AG09319 (cell line): Measurements from ENCODE around the gene LYPD6.

Experiments used
- DNase-seq: peaks from one replicate; pipeline ENCODE4 v3.0.0-alpha.2; 2010; ENCODE audit warnings: low read depth; ENCODE audit errors: extremely low read depth
- CTCF ChIP-seq: IDR thresholded peaks from 2 replicates; pipeline ENCODE4 v1.5.1; 2011; ENCODE audit warnings: low read depth, mild to moderate bottlenecking, inconsistent platforms, low read length, moderate library complexity

LYPD6 gene

GRCh38 chr2:149438330-149438960, 108.1 kb downstream of the LYPD6 start:
- no peak for DNase-seq
- TF ChIP-seq CTCF, result no peak

- TF ChIP-seq CTCF, result no peak
- DNase-seq, result no peak
Observed at GRCh38 chr2:149441255-149441654, 110.9 kb downstream of the LYPD6 start.

GRCh38 chr2:149442346-149442745, 112.0 kb downstream of the LYPD6 start:
- DNase-seq, result no peak
- TF ChIP-seq CTCF, result no peak

GRCh38 chr2:149443150-149443549, 112.8 kb downstream of the LYPD6 start:
- no peak for DNase-seq
- TF ChIP-seq CTCF, result no peak

GRCh38 chr2:149446748-149447147, 116.4 kb downstream of the LYPD6 start:
- no peak for DNase-seq
- TF ChIP-seq CTCF, result no peak

- TF ChIP-seq CTCF, result no peak
- no peak for DNase-seq
Observed at GRCh38 chr2:149448315-149448714, 117.9 kb downstream of the LYPD6 start.

- TF ChIP-seq CTCF, result no peak
- no peak for DNase-seq
Observed at GRCh38 chr2:149449017-149449416, 118.6 kb downstream of the LYPD6 start.
